ENCODE results near the gene RAP2C.

DNA sequence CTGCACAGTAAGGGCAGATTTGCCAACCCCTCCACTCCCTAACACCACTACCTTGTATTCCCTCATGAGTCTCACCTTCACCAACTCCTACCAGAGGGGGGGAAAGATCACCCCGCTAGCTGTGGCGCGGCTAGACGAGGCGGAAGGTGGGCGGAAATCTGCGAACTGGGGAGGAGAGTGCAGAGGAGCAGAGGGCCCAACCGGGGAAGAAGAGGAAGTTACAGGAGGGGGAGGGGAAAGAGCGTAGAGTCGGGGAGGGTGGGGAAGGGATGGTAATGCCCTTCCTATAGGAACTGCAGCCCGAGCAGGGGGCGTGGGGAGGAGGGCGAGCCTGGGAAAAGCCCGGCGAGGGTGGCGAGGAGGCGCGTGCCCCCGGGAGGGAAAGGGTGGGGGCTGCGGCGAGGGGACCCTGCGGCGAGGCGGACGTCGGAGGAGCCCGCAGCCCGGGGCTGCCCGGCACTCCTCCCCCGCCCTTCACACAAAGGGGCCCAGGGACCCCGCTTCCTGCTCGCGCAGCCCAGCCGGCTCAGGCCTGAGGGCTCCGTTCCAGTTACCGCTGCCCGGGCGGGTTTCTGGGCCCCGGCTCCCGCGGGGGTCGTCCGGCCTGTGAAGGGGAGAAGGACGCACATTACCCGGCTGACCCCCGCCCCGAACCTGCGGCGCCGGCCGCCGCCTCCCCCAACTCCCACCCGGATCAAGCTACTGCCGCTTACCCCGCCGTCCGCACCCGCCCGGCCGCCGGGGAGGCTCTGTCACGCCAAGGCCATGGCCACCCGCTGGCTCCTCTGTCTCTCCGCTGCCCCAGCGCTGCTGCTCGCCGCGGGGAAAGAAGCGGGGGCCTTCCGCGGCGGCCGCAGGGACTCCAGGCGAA lies 1.8 kb downstream of the RAP2C start:
- TF ChIP-seq POLR2A (IDR thresholded peaks at IDR 0.05) (no peak), CTCF (IDR thresholded peaks at IDR 0.05) (no peak)

Measured in testis (tissue), 2 donors.